GM23338 (cell line): Measurements from ENCODE around the gene PSMD10.

Experiments
- CREB1 ChIP-seq: fragments of 250-450 bp; sonication (Bioruptor Pico); IDR thresholded peaks from 2 replicates; pipeline ENCODE4 v1.5.0; 2020; ENCODE audit warnings: low read depth, mild to moderate bottlenecking, moderate library complexity
- EZH2 ChIP-seq: fragments of 200-600 bp; sonication (generic); IDR thresholded peaks from one replicate; pipeline ENCODE4 v1.8.0; 2017; ENCODE audit warnings: antibody characterized with exemption, mild to moderate bottlenecking, low read depth; ENCODE audit not compliant: unreplicated experiment
- EZH2phosphoT487 ChIP-seq: fragments of 200-600 bp; sonication (generic); IDR thresholded peaks from one replicate; pipeline ENCODE4 v1.8.1; 2018; ENCODE audit warnings: antibody characterized with exemption; ENCODE audit not compliant: unreplicated experiment
- JUNB ChIP-seq: IDR thresholded peaks from one replicate; pipeline ENCODE4 v1.6.1; 2016; ENCODE audit warnings: antibody characterized with exemption; ENCODE audit not compliant: unreplicated experiment
- NANOG ChIP-seq: IDR thresholded peaks from 2 replicates; pipeline ENCODE4 v1.6.1; 2016; ENCODE audit warnings: antibody characterized with exemption, borderline replicate concordance
- POLR2AphosphoS5 ChIP-seq: IDR thresholded peaks from 2 replicates; pipeline ENCODE4 v1.6.1; 2016; ENCODE audit warnings: antibody characterized with exemption, low read depth
- STAT1 ChIP-seq: IDR thresholded peaks from one replicate; pipeline ENCODE4 v1.6.1; 2016; ENCODE audit warnings: antibody characterized with exemption; ENCODE audit not compliant: unreplicated experiment
- ZNF114 ChIP-seq: fragments of 250-450 bp; sonication (Bioruptor Pico); IDR thresholded peaks from 2 replicates; pipeline ENCODE4 v1.5.0; 2020; ENCODE audit warnings: mild to moderate bottlenecking, moderate library complexity
- ZNF331 ChIP-seq: fragments of 250-450 bp; sonication (Bioruptor Pico); IDR thresholded peaks from 2 replicates; pipeline ENCODE4 v1.5.0; 2020; ENCODE audit warnings: low read depth, mild to moderate bottlenecking, moderate library complexity
- TF ChIP-seq, protein P1 (sequence below), 2 experiments: fragments of 200-600 bp in 1 of 2; sonication (generic) in 1 of 2; conservative IDR thresholded peaks; 2 replicates each; pipeline versions ENCODE4 v1.5.1 to v1.6.1; 2016 to 2017; ENCODE audit warnings: antibody characterized with exemption in 2 of 2, low read depth in 2 of 2, mild to moderate bottlenecking in 2 of 2, moderate library complexity in 1 of 2
- TF ChIP-seq, protein P2 (sequence below): IDR thresholded peaks from one replicate; pipeline ENCODE4 v1.6.1; 2018; ENCODE audit warnings: antibody characterized with exemption; ENCODE audit not compliant: unreplicated experiment
- TF ChIP-seq, protein P3 (sequence below): IDR thresholded peaks from 2 replicates; pipeline ENCODE4 v1.6.1; 2016; ENCODE audit warnings: antibody characterized with exemption
- TF ChIP-seq, protein P4 (sequence below): fragments of 250-450 bp; sonication (Bioruptor Pico); IDR thresholded peaks from 2 replicates; pipeline ENCODE4 v1.5.0; 2020; ENCODE audit warnings: mild to moderate bottlenecking, moderate library complexity

DNA sequence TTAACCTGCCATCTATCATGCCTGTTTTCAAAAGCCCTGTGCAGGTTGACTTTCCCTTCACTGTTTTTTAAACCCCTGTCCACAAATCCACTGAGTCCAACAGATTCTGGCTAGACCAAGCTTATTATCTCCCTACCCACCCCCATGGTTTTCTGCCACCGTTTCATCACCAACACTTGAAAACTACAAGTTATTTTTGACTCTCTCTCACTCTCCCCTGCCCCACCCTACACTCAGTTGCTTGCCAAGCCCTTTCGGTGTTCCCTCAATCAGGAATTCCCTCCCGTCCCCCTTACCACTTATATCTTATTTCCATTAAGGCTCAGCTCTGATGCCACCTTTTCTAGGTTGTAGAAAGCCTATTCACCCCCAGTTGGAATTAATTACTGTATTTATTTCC is 29.9 kb upstream of the PSMD10 start:
- TF ChIP-seq, protein P1, sequence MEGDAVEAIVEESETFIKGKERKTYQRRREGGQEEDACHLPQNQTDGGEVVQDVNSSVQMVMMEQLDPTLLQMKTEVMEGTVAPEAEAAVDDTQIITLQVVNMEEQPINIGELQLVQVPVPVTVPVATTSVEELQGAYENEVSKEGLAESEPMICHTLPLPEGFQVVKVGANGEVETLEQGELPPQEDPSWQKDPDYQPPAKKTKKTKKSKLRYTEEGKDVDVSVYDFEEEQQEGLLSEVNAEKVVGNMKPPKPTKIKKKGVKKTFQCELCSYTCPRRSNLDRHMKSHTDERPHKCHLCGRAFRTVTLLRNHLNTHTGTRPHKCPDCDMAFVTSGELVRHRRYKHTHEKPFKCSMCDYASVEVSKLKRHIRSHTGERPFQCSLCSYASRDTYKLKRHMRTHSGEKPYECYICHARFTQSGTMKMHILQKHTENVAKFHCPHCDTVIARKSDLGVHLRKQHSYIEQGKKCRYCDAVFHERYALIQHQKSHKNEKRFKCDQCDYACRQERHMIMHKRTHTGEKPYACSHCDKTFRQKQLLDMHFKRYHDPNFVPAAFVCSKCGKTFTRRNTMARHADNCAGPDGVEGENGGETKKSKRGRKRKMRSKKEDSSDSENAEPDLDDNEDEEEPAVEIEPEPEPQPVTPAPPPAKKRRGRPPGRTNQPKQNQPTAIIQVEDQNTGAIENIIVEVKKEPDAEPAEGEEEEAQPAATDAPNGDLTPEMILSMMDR (conservative IDR thresholded peaks at IDR 0.05; ENCODE audit: low read depth in 2 of 2): no peak
- TF ChIP-seq, protein P2, sequence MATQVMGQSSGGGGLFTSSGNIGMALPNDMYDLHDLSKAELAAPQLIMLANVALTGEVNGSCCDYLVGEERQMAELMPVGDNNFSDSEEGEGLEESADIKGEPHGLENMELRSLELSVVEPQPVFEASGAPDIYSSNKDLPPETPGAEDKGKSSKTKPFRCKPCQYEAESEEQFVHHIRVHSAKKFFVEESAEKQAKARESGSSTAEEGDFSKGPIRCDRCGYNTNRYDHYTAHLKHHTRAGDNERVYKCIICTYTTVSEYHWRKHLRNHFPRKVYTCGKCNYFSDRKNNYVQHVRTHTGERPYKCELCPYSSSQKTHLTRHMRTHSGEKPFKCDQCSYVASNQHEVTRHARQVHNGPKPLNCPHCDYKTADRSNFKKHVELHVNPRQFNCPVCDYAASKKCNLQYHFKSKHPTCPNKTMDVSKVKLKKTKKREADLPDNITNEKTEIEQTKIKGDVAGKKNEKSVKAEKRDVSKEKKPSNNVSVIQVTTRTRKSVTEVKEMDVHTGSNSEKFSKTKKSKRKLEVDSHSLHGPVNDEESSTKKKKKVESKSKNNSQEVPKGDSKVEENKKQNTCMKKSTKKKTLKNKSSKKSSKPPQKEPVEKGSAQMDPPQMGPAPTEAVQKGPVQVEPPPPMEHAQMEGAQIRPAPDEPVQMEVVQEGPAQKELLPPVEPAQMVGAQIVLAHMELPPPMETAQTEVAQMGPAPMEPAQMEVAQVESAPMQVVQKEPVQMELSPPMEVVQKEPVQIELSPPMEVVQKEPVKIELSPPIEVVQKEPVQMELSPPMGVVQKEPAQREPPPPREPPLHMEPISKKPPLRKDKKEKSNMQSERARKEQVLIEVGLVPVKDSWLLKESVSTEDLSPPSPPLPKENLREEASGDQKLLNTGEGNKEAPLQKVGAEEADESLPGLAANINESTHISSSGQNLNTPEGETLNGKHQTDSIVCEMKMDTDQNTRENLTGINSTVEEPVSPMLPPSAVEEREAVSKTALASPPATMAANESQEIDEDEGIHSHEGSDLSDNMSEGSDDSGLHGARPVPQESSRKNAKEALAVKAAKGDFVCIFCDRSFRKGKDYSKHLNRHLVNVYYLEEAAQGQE: no peak
- TF ChIP-seq EZH2 (no peak), EZH2phosphoT487 (no peak), POLR2AphosphoS5 (no peak), CREB1 (CRISPR knock-in tag) (no peak), NANOG (no peak), JUNB (no peak), STAT1 (no peak), ZNF114 (no peak), ZNF331 (CRISPR knock-in tag) (no peak)
- TF ChIP-seq, protein P3, sequence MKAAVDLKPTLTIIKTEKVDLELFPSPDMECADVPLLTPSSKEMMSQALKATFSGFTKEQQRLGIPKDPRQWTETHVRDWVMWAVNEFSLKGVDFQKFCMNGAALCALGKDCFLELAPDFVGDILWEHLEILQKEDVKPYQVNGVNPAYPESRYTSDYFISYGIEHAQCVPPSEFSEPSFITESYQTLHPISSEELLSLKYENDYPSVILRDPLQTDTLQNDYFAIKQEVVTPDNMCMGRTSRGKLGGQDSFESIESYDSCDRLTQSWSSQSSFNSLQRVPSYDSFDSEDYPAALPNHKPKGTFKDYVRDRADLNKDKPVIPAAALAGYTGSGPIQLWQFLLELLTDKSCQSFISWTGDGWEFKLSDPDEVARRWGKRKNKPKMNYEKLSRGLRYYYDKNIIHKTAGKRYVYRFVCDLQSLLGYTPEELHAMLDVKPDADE: no peak
- TF ChIP-seq, protein P4, sequence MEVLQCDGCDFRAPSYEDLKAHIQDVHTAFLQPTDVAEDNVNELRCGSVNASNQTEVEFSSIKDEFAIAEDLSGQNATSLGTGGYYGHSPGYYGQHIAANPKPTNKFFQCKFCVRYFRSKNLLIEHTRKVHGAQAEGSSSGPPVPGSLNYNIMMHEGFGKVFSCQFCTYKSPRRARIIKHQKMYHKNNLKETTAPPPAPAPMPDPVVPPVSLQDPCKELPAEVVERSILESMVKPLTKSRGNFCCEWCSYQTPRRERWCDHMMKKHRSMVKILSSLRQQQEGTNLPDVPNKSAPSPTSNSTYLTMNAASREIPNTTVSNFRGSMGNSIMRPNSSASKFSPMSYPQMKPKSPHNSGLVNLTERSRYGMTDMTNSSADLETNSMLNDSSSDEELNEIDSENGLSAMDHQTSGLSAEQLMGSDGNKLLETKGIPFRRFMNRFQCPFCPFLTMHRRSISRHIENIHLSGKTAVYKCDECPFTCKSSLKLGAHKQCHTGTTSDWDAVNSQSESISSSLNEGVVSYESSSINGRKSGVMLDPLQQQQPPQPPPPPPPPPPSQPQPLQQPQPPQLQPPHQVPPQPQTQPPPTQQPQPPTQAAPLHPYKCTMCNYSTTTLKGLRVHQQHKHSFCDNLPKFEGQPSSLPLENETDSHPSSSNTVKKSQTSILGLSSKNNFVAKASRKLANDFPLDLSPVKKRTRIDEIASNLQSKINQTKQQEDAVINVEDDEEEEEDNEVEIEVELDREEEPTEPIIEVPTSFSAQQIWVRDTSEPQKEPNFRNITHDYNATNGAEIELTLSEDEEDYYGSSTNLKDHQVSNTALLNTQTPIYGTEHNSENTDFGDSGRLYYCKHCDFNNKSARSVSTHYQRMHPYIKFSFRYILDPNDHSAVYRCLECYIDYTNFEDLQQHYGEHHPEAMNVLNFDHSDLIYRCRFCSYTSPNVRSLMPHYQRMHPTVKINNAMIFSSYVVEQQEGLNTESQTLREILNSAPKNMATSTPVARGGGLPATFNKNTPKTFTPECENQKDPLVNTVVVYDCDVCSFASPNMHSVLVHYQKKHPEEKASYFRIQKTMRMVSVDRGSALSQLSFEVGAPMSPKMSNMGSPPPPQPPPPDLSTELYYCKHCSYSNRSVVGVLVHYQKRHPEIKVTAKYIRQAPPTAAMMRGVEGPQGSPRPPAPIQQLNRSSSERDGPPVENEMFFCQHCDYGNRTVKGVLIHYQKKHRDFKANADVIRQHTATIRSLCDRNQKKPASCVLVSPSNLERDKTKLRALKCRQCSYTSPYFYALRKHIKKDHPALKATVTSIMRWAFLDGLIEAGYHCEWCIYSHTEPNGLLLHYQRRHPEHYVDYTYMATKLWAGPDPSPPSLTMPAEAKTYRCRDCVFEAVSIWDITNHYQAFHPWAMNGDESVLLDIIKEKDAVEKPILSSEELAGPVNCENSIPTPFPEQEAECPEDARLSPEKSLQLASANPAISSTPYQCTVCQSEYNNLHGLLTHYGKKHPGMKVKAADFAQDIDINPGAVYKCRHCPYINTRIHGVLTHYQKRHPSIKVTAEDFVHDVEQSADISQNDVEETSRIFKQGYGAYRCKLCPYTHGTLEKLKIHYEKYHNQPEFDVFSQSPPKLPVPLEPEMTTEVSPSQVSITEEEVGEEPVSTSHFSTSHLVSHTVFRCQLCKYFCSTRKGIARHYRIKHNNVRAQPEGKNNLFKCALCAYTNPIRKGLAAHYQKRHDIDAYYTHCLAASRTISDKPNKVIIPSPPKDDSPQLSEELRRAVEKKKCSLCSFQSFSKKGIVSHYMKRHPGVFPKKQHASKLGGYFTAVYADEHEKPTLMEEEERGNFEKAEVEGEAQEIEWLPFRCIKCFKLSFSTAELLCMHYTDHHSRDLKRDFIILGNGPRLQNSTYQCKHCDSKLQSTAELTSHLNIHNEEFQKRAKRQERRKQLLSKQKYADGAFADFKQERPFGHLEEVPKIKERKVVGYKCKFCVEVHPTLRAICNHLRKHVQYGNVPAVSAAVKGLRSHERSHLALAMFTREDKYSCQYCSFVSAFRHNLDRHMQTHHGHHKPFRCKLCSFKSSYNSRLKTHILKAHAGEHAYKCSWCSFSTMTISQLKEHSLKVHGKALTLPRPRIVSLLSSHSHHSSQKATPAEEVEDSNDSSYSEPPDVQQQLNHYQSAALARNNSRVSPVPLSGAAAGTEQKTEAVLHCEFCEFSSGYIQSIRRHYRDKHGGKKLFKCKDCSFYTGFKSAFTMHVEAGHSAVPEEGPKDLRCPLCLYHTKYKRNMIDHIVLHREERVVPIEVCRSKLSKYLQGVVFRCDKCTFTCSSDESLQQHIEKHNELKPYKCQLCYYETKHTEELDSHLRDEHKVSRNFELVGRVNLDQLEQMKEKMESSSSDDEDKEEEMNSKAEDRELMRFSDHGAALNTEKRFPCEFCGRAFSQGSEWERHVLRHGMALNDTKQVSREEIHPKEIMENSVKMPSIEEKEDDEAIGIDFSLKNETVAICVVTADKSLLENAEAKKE (CRISPR knock-in tag): no peak
